HG02610 (cell line): Measurements from ENCODE around the gene DNAI4.
A peak's percentile ranks its signal among the peaks of the same experiment; 100 is the strongest.
"Not testable (repeated sequence)": the region's sequence is repeated elsewhere in the genome, so short reads cannot be mapped to it uniquely, and the experiment has no call there.

Experiments
- ATAC-seq: cut with Tn5 transposase; IDR thresholded peaks from one replicate; pipeline ENCODE4 v1.9.1; 2021; ENCODE audit warnings: mild to moderate bottlenecking, moderate library complexity; ENCODE audit not compliant: unreplicated experiment

Gene DNAI4, protein sequence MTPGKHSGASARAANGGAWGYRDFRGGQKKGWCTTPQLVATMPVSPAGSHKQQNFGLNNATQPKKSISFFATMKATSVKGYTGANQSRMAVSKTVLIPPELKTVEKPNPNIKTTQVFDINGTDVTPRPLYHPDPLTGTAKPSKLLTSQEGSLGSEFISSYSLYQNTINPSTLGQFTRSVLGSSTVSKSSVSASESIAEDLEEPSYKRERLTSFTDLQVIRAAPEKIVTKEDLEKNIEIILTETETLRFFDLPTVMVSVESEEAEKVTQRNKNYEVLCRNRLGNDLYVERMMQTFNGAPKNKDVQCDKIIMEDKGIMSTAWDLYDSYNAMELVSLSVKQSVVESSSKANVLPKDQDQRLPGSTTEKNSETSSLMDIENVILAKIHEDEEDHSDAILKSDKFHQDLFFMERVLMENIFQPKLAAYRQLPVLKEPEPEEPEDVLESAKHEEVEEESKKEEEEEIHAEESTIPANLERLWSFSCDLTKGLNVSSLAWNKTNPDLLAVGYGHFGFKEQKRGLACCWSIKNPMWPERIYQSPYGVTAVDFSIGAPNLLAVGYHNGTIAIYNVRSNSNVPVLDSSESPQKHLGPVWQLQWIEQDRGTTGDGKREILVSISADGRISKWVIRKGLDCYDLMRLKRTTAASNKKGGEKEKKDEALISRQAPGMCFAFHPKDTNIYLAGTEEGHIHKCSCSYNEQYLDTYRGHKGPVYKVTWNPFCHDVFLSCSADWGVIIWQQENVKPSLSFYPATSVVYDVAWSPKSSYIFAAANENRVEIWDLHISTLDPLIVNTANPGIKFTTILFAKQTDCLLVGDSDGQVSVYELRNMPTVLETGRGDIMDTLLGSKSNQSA

DNA sequence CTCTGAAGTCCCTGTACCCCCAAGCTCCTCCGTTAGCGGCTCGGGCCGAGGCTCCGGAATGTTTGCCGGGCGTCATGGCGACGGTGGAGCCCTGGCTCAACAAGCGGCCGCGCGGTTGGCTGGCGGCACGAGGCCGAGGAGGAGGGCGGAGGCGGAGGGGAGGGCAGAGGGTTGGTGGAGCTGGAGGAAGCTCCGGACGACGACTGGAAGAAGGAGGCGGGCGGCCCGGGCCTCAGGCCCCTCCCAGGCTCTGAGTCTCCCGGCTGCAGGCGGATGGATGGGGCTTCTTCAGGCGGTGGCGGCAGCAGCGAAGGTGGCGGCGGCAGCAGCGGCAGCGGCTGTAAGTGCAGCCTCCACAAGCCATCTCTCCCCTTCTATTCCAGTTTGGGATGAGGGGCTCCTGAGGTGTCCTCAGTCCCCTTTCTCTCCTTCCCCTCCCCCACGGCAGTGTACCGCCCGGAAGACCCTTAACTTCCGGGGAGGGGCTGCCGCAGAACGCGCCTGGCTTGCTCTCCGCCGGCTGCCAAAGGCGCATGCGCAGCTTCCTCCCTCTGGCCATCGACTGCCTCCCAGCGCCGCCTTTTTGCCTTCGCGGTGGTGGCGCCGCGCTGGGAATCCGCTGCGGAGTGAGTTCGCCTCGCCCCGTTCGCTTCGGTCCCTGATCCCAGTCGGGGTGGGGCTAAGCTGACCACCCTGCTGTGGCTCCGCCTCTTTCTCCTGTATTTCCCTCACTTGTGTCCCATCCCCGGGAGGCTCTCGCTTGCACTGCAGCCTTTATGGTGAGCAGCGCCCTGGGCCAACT, at the start of gene DNAI4, which contains the start of gene MIER1:
DNAI4 (minus strand) TSS at position 101 of the 802 bp plus-strand sequence; CDS start at position 76, 25 bp downstream.
MIER1 (plus strand) TSS at position 235 of the 802 bp plus-strand sequence; CDS start at position 274, 39 bp downstream.
- peak; percentile 96 for ATAC-seq

DNA sequence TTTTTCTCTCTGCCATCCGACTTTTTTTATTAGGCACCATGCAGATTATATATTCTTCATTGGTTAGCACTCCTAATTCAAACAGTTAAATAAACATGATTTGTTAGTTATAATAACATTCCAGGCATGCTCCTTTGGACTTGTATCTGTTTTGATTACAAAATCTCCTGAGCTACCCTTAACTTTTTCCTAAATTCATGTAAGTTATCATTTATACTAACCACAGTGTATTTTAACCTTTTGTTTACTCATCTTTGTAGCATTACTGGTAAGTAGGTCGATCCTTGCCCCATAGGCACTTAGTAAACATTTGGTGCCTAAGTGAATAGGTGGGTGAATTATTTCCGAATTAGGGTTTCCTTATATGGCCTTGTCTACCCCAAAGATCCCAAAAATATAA, 43.9 kb upstream of the DNAI4 start:
- no peak for ATAC-seq

- ATAC-seq: not testable (repeated sequence)
Measured at GRCh38 chr1:66966188-66966873, 41.7 kb upstream of the DNAI4 start.

DNA sequence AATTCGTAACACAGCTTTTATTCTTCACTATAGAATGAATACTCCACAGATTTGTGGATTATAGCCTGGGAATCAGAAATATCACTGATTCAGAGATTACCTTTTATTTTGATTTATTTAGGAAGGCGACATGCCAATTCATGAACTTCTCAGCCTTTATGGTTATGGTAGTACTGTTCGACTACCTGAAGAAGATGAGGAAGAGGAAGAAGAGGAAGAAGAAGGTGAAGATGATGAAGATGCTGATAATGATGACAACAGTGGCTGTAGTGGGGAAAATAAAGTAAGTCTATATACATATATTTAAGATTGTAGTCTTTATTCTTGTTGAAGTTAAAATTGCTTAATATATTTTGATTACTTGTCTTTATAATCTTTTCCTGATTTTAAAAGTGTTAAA, 33.3 kb upstream of the DNAI4 start:
- no peak for ATAC-seq

GRCh38 chr1:66954208-66954607, 29.6 kb upstream of the DNAI4 start:
- ATAC-seq: peak; percentile 80

DNA sequence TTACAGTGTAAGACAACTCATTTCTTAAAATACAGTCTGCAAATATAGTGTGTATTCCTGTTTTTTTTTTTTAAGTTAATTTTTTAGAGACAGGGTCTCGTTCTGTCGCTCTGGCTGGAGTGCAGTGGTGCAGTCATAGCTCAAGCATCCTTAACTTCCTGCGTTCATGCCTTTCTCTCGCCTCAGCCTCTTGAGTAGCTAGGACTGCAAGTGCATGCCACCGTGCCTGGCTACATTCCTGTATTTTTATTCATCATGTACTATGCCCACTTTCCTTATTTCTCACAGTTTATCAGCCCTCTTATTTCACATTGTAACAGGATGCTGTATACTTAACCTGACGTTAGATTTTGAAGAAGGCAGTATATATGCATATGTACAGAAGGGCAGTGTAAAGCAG, 26.9 kb upstream of the DNAI4 start:
- ATAC-seq: no peak

- no peak for ATAC-seq
Measured at GRCh38 chr1:66947267-66947666, 22.6 kb upstream of the DNAI4 start.

DNA sequence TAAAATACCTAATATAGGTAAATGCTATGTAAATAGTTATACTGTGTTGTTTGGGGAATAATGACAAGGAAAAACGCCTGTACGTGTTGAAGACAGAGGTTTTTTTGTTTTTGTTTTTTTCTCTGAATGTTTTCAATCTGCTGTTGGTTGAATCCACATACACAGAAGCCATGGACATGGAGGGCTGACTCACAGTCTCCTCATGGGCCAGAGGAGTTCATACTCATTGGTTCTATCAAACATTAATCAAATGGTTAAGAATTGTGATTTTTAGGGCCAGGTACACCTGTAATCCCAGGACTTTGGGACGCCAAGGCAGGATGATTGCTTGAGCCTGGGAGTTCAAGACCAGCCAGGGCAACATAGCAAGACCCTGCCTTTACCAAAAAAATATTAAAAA, 20.7 kb upstream of the DNAI4 start:
- no peak for ATAC-seq

DNA sequence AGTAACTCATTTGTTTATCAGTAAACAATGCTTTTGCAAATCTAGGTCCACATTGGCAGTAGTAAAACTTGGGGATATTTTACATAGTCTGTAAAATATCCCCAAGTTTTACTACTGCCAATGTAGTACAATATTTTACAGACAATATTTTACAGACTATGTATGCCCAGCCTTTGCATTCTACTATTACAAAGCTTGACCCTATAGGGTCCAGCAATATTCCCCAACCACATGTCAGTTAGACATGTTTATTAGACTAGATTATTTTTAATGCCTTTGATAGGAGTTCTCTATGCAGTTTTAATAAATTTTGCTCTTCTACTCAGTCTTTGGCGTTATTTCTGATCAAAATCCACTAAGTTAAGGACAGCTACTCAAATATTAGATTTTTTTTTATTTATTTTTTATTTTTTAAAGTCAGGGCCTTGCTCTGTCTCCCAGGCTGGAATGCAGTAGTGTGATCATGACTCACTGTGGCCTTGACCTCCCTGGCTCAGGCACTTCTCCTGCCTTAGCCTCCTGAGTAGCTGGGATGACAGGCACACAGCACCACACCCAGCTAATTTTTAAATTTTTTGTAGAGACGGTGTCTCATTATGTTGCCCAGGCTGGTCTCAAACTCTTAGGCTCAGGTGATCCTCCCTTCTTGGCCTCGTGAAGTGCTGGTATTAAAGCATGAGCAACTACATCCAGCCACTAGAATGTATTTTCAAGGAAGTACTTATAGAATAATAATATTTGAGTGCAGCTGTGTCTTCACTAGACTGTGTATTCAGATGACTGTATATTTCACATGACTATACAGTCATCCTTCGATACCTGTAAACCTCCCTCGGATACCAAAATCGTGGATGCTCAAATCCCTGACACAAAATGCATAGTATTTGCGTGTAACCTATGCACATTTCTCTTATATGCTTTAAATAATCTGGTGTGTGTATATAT, 19.9 kb upstream of the DNAI4 start:
- no peak for ATAC-seq

DNA sequence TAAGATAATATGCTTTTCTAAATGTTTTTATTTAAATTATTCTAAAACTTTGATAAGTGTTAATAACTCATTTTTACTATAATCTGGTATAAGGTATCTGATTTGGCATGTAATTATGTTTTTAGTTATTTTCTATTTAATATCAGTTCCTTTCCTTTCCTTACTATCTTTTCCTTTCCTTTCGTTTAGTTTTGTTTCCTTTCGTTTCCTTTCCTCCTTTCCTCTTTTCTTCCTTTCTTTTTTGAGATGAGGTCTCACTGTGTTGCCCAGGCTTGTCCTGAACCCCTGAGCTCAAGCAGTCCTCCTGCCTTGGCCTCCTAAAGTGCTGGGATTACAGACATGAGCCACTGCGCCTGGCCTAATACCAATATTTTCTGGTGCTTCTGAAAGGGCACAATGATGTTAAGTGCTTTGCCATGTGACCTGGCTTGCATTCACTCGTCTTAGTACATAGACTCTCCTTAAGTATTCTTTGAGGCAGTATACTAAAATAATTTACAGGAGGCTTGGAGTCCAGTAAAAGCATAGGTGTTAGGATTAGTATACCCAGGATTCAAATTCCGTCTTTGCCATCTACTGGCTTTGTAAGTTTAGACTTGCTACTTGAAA, 18.8 kb upstream of the DNAI4 start:
- no peak for ATAC-seq

- ATAC-seq: no peak
Measured at GRCh38 chr1:66940981-66941380, 16.3 kb upstream of the DNAI4 start.

- no peak for ATAC-seq
Measured at GRCh38 chr1:66938613-66939012, 14.0 kb upstream of the DNAI4 start.

DNA sequence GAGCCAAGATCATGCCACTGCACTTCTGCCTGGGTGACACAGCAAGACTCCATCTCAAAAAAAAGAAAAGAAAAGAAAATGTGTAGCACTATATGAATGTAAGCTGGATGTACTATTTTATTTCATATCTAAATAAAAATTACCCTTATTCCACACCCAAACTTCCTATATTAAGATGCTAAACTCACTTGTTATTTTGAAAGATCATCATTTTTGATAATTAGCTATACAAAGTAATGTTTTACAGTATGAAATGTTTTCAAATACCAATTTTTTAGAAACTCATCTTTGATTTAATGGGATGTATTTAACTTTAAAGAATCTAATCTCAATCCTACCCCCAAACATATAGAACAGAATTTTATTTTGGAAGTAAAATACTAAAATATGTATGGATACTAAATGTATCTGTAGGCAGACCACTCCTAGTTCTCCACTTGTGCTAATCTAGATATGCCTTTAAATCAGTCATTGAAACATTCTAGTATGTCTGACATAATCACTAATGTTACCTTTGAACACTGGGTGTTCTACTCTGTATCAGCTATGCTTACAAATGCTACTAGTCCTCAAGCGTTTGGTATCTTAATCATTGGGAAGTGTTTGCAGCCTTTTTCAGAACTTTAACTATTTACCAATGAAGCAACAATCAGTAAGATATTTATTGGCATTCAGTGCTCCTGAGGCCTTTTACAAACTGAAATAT, 13.0 kb upstream of the DNAI4 start:
- ATAC-seq: no peak

- ATAC-seq: no peak
Measured at GRCh38 chr1:66933887-66934700, 9.4 kb upstream of the DNAI4 start.

- no peak for ATAC-seq
Measured at GRCh38 chr1:66932291-66932690, 7.6 kb upstream of the DNAI4 start.

DNA sequence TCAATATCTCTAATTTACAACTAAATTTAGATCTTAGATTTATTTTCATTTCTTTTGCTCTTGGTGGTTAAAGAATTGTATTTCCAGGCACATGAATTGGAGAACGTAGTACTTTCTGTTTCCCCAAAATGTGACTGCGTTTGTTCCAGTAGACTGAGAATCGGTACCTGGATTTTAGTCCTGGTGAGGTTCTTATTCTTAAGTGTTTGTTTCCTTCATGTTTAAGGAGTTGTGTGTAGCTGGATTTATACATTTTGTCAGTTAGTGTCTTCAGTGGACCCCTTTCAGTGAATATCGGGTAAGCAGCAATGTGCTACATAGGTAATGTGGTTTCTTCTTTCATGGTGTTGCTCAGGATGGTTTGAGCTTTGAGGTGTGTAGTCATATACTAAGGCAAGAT, 6.9 kb upstream of the DNAI4 start:
- peak; percentile 23 for ATAC-seq

DNA sequence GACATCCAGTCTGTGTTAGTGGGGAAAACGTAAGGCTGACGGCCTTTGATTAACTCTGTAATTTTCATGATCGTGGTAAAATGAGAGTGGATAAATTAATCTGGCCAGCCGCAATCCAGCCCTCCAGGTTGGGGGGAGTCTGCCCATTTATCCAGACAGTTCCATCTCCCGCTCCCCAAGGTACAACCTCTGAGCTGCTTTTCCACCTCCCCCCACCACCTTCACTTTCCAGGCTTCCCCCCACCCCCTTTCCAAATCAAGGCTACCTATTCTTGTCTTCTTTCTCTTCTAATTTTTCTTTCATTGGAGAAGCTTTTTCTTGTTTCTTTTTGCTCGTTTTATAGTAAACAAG, 6.1 kb upstream of the DNAI4 start:
- ATAC-seq: no peak
